Central memory CD8-positive, alpha-beta T cell (primary cell): ENCODE results near the gene FCRL6.

Source experiments
- ATAC-seq: fragments of 150-1000 bp; cut with Tn5 transposase; replicated peaks from 2 replicates; pipeline ENCODE4 v1.10.0; 2022; ENCODE audit warnings: mild to moderate bottlenecking, moderate FRiP score, moderate number of reproducible peaks; ENCODE audit not compliant: poor library complexity, severe bottlenecking; ENCODE audit errors: extremely low read depth
- DNase-seq, 2 donors: peaks; one replicate each; pipeline ENCODE4 v3.0.0; 2021; ENCODE audit warnings: low spot score in 2 of 2
- H3K27ac Mint-ChIP-seq: one replicate; pipeline ENCODE4 v1.8.0; 2022; ENCODE audit warnings: low read depth, mild to moderate bottlenecking, moderate library complexity, mixed read lengths
- H3K27me3 Mint-ChIP-seq: one replicate; pipeline ENCODE4 v1.8.0; 2022; ENCODE audit warnings: mixed read lengths
- H3K36me3 Mint-ChIP-seq: one replicate; pipeline ENCODE4 v1.8.0; 2022; ENCODE audit warnings: mild to moderate bottlenecking, moderate library complexity, mixed read lengths; ENCODE audit not compliant: insufficient read depth
- H3K4me1 Mint-ChIP-seq: one replicate; pipeline ENCODE4 v1.8.0; 2022; ENCODE audit warnings: mixed read lengths
- H3K4me3 Mint-ChIP-seq: one replicate; pipeline ENCODE4 v1.8.0; 2022; ENCODE audit warnings: mild to moderate bottlenecking, moderate library complexity, mixed read lengths
- H3K9me3 Mint-ChIP-seq: one replicate; pipeline ENCODE4 v1.8.0; 2022; ENCODE audit warnings: mixed read lengths

FCRL6 gene

DNA sequence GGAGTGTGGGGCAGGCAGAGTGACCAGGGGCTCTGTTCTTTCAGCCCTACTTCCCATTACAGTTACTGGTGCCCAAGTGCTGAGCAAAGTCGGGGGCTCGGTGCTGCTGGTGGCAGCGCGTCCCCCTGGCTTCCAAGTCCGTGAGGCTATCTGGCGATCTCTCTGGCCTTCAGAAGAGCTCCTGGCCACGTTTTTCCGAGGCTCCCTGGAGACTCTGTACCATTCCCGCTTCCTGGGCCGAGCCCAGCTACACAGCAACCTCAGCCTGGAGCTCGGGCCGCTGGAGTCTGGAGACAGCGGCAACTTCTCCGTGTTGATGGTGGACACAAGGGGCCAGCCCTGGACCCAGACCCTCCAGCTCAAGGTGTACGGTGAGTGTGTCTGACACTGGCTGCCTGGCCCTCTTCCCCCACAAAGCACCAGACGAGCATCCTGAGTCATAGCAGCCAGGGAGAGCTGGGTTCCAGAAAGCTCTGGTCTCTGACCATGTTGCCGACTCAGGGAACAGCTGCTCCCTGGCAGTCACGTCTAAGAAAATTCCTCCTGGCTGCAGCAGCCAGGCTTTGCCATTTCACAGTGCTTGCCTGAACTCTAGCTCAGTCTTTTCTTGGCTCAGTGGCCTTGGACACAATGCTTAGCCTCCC lies 27.8 kb downstream of the FCRL6 start:
- Mint-ChIP-seq H3K27me3 (no peaks in the 10 kb centered on the region), H3K36me3 (peaks cover 16% of the 10 kb centered on the region), H3K4me3 (peak overlapping the region; percentile 18), H3K27ac (no peak overlapping the region), H3K9me3 (peaks cover 7% of the 10 kb centered on the region), H3K4me1 (peaks cover 74% of the 10 kb centered on the region)
- ATAC-seq (no peak), DNase-seq (no peak)

DNA sequence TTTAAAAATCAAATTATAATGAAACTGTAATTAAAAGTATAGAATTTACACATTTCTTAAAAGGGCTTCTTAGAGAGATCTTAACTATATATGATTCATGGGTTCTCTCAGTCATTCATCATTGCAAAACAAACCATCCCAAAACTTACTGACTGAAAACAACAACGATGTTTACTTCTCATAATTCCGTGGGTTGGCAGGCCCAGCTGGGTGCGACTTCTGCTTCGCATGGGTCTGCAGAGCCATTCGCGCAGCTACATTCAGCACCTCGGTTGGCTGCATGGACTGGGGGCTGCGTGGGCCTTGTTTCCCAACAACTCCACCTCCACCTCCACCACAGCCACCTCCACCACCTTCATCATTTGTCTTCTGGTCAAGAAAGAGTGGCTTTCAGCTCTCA lies 28.6 kb downstream of the FCRL6 start:
- no peaks in the 10 kb centered on the region for H3K27me3 Mint-ChIP-seq
- H3K36me3 Mint-ChIP-seq = peaks cover 18% of the 10 kb centered on the region
- peaks cover 7% of the 10 kb centered on the region for H3K9me3 Mint-ChIP-seq
- ATAC-seq (no peak), DNase-seq (no peak)
- H3K4me3 Mint-ChIP-seq = no peak overlapping the region
- H3K4me1 Mint-ChIP-seq = peaks cover 71% of the 10 kb centered on the region
- H3K27ac Mint-ChIP-seq = no peak overlapping the region

DNA sequence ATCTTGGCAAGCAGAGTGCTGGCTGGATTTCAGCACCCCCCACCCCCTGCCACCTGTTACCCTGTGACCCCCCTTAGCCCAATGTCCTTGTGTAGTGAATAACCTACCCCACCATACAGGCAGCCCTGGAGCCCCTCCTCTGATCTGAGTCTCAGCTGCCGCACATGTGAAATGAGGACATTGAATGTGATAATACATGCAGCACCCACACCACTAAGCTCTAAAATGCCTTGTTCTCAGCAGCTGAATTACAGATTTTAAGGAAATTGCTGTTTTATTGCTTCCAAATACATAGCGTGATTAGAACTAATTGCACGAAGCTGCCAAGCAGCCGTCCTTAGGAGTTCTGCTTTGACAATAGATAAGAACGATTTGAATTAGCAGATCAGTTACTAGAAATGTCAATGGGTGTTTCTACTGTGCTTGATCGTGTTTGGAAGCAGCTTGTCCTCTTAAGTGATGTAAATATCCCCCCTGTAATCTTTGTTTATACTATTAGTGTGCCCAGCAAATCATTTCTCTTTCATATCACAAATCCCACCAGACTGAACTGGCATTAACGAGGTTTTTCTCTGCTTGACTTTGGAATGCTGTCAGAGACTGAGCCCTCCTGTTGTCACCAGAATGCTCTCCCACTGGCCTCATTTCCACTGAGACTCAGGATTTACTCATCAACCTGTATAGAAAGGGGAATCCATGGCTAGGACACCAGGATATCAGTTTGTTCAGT lies 29.4 kb downstream of the FCRL6 start:
- Mint-ChIP-seq H3K9me3 (peaks cover 7% of the 10 kb centered on the region), H3K4me3 (no peak overlapping the region), H3K27ac (no peak overlapping the region), H3K27me3 (no peaks in the 10 kb centered on the region), H3K4me1 (peaks cover 63% of the 10 kb centered on the region), H3K36me3 (peaks cover 11% of the 10 kb centered on the region)
- ATAC-seq (no peak), DNase-seq (no peak)

DNA sequence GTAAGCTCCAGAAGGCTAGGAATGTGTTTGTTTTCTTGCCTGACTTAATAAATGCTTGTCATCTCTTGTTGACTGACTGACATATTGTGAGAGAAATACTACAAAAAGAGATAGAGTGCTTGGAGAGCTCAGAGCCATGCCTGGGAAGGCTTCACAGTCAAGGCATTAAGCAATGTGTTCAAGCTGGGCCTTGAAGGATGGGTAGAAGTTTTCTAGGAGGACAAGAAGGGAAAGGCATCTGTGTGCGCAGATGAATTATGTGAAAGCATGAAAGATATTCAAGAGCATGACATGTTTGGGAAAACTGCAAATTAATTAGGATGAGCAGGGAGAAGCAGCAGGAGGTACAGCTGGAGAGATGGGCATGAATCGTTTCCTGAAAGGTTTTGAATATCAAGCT lies 30.1 kb downstream of the FCRL6 start:
- no peak for ATAC-seq
- no peak overlapping the region for H3K27ac Mint-ChIP-seq
- peaks cover 7% of the 10 kb centered on the region for H3K9me3 Mint-ChIP-seq
- H3K27me3 Mint-ChIP-seq = no peaks in the 10 kb centered on the region
- H3K36me3 Mint-ChIP-seq = peaks cover 9% of the 10 kb centered on the region
- H3K4me1 Mint-ChIP-seq = peaks cover 55% of the 10 kb centered on the region
- no peak for DNase-seq
- no peak overlapping the region for H3K4me3 Mint-ChIP-seq

DNA sequence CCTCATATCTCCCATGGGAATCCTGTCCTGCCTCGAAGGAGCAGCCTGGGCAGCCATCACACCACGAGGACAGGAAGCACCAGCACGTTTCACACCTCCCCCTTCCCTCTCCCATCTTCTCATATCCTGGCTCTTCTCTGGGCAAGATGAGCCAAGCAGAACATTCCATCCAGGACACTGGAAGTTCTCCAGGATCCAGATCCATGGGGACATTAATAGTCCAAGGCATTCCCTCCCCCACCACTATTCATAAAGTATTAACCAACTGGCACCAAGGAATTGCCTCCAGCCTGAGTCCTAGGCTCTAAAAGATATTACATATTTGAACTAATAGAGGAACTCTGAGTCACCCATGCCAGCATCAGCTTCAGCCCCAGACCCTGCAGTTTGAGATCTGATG lies 33.2 kb downstream of the FCRL6 start:
- Mint-ChIP-seq H3K4me1 (peaks cover 25% of the 10 kb centered on the region), H3K27ac (no peak overlapping the region), H3K4me3 (no peak overlapping the region), H3K27me3 (no peaks in the 10 kb centered on the region), H3K9me3 (no peaks in the 10 kb centered on the region), H3K36me3 (peaks cover 5% of the 10 kb centered on the region)
- no peak for ATAC-seq
- DNase-seq = no peak

DNA sequence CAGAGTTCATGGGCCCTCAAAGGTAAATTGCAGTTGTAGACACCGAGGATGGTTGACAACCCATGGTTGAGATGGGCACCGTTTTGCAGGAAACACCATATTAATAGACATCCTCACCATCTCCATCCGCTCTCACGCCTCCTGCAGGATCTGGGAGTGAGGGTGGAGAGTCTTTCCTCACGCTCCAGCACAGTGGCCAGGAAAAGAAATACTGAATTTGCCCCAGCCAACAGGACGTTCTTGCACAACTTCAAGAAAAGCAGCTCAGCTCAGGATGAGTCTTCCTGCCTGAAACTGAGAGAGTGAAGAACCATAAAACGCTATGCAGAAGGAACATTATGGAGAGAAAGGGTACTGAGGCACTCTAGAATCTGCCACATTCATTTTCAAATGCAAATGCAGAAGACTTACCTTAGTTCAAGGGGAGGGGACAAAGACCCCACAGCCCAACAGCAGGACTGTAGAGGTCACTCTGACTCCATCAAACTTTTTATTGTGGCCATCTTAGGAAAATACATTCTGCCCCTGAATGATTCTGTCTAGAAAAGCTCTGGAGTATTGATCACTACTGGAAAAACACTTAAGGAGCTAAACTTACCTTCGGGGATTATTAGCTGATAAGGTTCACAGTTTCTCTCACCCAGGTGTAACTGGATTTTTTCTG lies 33.8 kb downstream of the FCRL6 start:
- Mint-ChIP-seq H3K4me3 (no peak overlapping the region), H3K4me1 (peaks cover 21% of the 10 kb centered on the region), H3K9me3 (no peaks in the 10 kb centered on the region), H3K36me3 (peaks cover 5% of the 10 kb centered on the region), H3K27ac (no peak overlapping the region), H3K27me3 (no peaks in the 10 kb centered on the region)
- ATAC-seq (no peak), DNase-seq (no peak)

DNA sequence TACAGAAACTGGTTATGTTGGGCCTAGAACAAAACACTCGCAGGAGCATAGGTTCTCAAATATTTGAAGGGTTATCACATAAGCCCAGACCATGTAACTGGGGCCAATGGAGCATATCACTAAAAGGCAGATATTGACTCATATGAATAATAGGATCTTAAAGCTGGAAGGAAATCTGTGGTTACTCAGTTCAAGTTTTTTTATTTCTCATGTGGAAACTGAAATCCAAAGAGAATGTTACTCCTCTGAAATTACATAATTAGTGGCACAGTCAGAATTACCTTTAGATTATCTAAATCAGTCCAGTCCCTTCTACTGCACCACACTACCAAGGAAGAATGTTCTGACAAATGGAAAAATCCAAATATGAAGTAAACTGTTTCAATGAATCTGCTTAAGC lies 36.6 kb downstream of the FCRL6 start:
- ATAC-seq = no peak

DNA sequence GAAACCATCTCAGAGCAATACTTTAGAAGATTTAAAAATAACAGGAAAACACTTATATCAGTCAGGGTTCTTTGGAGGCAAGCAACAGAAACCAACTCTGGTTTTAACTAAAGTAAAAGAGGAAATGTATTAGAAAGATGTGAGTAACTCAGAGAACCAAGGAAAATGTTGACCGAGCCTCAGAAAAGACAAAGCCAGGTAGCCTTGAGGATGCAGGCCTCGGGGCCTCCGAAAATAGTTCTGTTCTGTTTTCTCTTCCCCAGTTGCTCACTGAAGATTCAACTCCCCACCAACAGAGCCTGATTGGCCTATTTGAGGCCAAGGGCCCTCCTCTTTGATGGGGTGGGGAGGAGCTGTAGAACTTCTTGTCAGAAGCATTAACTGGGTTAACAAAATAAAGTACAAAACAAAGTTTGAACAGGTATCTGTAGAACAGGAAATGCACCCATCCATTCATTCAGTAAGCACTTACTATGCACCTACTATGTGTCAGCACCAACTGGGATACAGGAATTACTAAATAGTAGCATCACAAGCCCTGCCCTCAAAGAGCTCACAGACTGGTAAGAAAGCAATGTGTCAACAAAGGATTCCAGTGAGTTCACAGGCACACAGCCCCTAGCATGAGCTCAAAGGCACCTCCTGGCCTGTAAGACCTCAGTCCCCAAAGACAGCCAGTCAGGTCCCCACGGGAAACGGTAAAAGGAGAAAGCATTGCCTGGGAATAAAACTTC lies 37.1 kb downstream of the FCRL6 start:
- Mint-ChIP-seq H3K4me1 (peaks cover 16% of the 10 kb centered on the region), H3K9me3 (no peaks in the 10 kb centered on the region), H3K36me3 (peaks cover 5% of the 10 kb centered on the region), H3K27me3 (no peaks in the 10 kb centered on the region), H3K27ac (no peak overlapping the region), H3K4me3 (no peak overlapping the region)
- ATAC-seq (no peak), DNase-seq (no peak)

More for the DNA sequence above, 36.6 kb downstream of the FCRL6 start:
- Mint-ChIP-seq H3K4me1 (peaks cover 16% of the 10 kb centered on the region), H3K27ac (no peak overlapping the region), H3K36me3 (peaks cover 5% of the 10 kb centered on the region), H3K9me3 (no peaks in the 10 kb centered on the region), H3K27me3 (no peaks in the 10 kb centered on the region), H3K4me3 (no peak overlapping the region)
- no peak for DNase-seq

DNA sequence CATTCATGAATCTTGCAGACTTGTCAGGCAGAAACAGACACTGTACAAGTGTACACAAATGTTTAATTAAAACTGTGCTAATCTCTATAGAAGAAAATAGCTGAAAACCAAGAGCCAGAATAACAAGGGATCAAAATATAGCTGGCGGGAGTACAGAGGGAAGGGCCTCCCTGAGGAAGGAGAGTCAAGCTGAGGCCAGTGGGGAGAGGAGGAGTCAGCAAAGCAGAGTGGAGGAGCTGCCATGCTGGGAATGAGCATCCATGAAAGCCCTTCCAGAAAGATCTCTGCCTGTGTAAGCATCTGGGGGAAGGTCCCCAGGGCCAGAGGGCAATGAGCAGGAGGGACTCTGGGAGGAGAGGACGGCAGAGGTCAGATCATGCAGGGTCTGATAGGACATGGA lies 39.6 kb downstream of the FCRL6 start:
- no peaks in the 10 kb centered on the region for H3K9me3 Mint-ChIP-seq
- peaks cover 3% of the 10 kb centered on the region for H3K36me3 Mint-ChIP-seq
- H3K4me1 Mint-ChIP-seq = peaks cover 16% of the 10 kb centered on the region
- ATAC-seq (no peak), DNase-seq (no peak)
- H3K27me3 Mint-ChIP-seq = no peaks in the 10 kb centered on the region
- H3K4me3 Mint-ChIP-seq = no peak overlapping the region
- H3K27ac Mint-ChIP-seq = no peak overlapping the region

DNA sequence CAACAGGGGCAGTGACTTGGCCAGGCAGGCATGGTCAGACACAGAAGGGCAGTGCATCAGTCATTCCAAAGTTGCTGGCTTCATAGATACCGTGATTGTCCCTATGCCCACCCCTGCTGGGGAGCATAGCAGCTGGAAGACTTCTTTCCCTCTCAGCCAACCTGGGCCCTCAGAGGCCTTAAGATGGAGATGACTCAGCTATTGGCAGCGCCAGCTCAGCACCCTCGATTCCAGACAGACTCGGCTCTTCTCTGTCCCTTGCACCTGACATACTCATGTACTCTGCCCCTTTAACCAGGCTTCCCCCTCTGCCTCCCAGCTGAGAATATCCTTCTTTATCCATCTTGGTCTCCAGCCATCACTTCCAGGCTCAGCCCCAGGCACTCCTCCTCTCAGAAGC lies 41.3 kb downstream of the FCRL6 start:
- Mint-ChIP-seq H3K4me1 (peaks cover 24% of the 10 kb centered on the region), H3K27me3 (no peaks in the 10 kb centered on the region), H3K9me3 (no peaks in the 10 kb centered on the region), H3K27ac (no peak overlapping the region), H3K36me3 (peaks cover 2% of the 10 kb centered on the region), H3K4me3 (no peak overlapping the region)
- ATAC-seq = no peak
- DNase-seq = no peak

DNA sequence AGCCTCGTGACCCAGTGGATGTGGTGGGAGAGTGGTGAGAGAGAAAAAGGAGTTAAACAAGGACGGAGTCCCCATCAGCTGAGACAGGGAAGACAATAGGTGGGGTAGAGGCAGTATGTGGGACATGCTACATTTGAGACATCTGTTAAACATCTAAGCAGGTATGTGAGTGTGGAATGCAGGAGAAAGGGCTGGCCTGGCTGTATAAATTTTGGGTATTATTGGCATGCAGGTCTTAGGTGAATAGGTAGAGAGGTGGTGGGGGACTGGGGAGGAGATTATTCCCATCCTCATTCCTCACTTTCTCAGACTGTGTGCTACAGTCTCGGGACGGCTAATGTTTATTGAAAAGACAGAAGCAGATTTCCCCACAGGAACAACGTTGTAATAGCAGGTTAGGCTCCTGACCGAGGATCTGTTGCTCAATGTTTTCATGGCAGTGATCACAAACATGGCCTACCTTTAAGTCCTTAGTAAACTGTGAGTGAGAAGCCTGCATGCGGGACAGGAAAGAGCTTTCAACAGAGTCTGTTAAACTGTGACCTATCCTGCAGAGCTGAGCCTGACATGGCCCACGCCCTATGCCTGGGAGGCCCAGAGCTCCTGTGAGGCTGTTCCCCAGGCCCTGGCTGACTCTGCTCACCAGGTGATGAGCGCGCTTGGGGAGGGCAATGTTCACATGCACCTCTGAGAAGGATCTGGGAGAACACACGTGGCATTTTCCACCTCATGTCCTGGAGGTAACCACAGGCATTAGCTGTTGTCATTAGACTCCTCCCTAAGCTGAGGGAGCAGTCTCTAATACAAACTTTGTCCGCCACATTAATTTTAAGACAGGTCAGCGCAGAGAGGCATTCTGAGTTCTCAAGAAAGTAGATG lies 43.8 kb downstream of the FCRL6 start:
- ATAC-seq = no peak
- Mint-ChIP-seq H3K27me3 (no peaks in the 10 kb centered on the region), H3K4me1 (peaks cover 44% of the 10 kb centered on the region), H3K36me3 (no peaks in the 10 kb centered on the region), H3K27ac (no peak overlapping the region), H3K9me3 (no peaks in the 10 kb centered on the region), H3K4me3 (no peak overlapping the region)
- no peak for DNase-seq

DNA sequence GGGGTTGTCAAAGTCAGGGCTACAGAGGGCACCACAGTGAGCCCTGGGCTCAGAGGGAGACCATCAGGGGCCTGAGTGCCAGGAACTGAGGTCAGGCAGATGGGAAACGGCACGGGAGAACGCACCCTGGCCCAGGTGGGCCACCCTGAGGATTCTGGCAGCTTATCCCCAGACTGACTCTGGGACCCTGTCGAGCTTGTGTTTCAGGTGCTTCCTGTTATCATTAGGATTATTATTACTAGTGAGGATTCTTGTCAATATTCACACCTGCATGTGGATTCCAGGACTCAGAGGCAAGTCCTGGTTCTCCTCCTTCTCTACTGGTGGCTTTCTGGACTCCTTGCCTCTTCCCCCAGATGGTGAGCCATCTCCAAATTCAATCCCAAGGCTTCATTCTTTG lies 45.1 kb downstream of the FCRL6 start:
- no peaks in the 10 kb centered on the region for H3K9me3 Mint-ChIP-seq
- no peak for ATAC-seq
- no peaks in the 10 kb centered on the region for H3K27me3 Mint-ChIP-seq
- no peak overlapping the region for H3K4me3 Mint-ChIP-seq
- H3K4me1 Mint-ChIP-seq = peaks cover 46% of the 10 kb centered on the region
- no peak overlapping the region for H3K27ac Mint-ChIP-seq
- DNase-seq = no peak
- no peaks in the 10 kb centered on the region for H3K36me3 Mint-ChIP-seq
